Breast epithelium (tissue), 3 donors: Measurements from ENCODE around the gene ZC3H12D.
A peak's percentile ranks its signal among the peaks of the same experiment; 100 is the strongest.

ENCODE experiments used
- CTCF ChIP-seq, 3 donors: fragments of 450-650 bp; IDR thresholded peaks; one replicate each; pipeline ENCODE4 v1.5.1; 2016 to 2017; ENCODE audit warnings: antibody characterized with exemption in 3 of 3, mild to moderate bottlenecking in 3 of 3, moderate library complexity in 3 of 3
- POLR2AphosphoS5 ChIP-seq, 3 donors: sonication (generic); formaldehyde crosslinking; IDR thresholded peaks; one replicate each; pipeline ENCODE4 v1.6.1; 2017; ENCODE audit warnings: antibody characterized with exemption in 3 of 3

- TF ChIP-seq CTCF (IDR thresholded peaks at IDR 0.05) (no peak), POLR2AphosphoS5 (IDR thresholded peaks at IDR 0.05) (peak; percentile 43 to 89 (median 65))
Observed at GRCh38 chr6:149454346-149454848, 30.4 kb downstream of the ZC3H12D start.
